GM19238 (cell line): ENCODE data around the gene INSRR.

ENCODE experiments used
- DNase-seq: peaks from one replicate; pipeline ENCODE4 v3.0.0; 2011; ENCODE audit warnings: low spot score; ENCODE audit not compliant: insufficient read length

Gene INSRR

GRCh38 chr1:156852418-156852874, 6.5 kb downstream of the INSRR start:
- DNase-seq, result no peak

DNA sequence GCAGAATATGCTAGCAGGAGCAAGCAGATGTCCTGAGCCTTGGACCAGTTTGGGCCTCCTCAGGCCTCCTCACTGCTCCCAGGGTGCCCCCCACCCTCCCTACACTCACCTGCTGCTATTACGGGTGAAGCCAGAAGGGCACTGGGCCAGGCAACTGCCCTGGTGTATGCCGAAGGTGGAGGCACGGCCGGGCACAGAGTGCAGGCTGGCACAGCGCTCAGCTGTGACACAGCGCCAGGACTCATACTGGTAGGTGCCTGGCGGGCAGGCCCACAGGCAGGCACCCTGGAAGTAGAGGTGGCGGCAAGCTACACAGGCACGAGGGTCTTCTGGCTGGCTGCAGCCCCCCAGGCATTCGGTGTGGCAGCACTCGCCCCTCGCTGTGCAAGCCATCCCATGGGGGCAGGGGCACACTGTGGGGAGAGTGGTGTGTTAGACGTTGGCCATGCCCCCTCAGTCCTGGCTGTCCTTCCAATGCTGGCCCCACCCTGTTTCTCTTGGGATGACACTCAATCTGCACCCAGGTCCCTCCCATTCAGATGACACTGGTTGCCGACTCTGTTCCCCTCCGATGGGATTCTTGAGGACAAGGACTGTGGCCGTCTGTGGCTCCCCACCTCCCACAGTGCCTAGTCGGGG, 7.0 kb downstream of the INSRR start:
- DNase-seq, result no peak

- DNase-seq, result no peak
Observed at GRCh38 chr1:156849151-156849496, 9.8 kb downstream of the INSRR start.

DNA sequence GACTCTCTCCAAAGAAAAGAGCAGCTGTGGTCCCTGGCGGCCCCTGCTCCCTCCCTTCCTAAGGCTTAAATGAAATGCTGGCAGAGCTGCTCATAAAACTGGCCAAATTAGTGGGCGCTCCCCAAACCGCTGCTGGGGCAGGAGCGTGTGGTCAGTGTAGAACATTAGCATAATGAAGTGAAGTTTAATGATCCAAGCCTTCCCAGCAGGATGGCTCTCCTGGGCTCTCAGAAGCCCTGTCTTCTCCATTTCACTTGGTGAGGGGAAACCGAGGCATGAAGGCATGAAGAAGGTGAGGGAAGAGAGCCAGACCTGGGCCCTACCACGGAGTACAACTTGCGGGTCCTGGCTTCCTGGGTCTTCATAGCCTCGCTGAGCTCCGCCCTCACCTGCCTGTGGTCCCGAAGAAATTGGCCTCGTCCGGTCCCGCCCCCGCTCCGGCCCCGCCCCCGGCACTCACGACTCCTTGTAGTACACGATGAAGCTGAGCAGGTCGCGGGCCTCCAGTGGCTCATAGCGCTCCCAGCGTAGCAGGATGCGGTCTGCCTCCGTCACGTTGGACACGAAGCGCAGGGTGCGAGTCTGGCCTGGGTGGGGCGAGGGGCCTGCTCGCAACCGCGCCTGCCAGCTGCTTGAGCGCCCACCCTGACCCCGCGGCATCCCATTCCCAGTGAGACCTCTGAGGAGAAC, 10.3 kb downstream of the INSRR start:
- DNase-seq, result no peak

GRCh38 chr1:156847591-156848460, 11.1 kb downstream of the INSRR start:
- no peak for DNase-seq

GRCh38 chr1:156846643-156847042, 12.3 kb downstream of the INSRR start:
- no peak for DNase-seq

DNA sequence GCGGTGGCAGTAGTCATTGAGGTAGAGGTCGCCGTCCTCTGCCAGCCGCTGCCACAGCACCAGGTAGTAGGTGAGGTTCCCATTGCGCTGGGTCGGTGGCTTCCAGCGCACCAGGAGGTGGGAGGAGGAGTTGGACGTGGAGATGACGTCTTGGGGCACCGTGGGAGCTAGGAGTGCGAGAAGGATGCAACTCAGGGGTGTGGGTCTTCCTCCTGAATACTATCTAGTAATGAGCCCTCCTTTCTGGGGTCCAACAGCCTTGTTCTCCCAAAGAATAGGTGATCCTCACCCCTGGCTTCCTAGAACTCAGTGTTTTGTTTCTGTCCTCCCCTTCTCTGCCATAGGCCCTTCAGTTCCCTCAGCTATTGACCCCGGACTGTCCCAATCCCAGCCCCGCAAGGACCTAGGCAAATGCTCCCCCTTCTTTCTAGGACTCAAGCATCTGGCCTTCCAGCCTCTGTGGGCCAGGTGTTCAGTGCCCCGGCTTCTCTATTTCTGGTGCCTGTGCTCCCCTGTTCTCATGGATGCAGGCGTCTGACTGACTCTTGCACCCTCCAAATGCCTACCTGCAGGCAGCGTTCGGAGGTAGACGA, 12.9 kb downstream of the INSRR start:
- no peak for DNase-seq

GRCh38 chr1:156845055-156845952, 13.6 kb downstream of the INSRR start:
- DNase-seq, result no peak

GRCh38 chr1:156844638-156845037, 14.3 kb downstream of the INSRR start:
- DNase-seq, result no peak

DNA sequence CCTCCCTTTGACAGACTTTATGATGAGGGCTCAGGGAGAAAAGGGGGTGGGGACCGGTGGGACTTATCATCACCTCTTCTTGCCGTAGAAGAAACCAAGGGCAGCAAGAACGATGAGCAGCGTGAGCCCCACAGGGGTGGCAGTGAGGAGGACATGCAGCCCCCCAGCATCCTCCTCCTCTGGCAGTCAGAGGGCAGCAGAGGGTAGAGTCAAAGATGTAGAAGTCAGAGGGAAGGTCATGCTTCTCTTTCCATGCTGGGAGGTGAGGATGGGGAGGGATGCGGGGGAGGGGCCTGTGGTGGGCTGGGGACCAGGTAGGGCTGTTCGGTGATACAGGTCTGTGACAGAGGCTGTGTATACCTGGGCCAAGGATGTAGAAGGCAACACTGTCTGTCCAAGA, 14.8 kb downstream of the INSRR start:
- no peak for DNase-seq

DNA sequence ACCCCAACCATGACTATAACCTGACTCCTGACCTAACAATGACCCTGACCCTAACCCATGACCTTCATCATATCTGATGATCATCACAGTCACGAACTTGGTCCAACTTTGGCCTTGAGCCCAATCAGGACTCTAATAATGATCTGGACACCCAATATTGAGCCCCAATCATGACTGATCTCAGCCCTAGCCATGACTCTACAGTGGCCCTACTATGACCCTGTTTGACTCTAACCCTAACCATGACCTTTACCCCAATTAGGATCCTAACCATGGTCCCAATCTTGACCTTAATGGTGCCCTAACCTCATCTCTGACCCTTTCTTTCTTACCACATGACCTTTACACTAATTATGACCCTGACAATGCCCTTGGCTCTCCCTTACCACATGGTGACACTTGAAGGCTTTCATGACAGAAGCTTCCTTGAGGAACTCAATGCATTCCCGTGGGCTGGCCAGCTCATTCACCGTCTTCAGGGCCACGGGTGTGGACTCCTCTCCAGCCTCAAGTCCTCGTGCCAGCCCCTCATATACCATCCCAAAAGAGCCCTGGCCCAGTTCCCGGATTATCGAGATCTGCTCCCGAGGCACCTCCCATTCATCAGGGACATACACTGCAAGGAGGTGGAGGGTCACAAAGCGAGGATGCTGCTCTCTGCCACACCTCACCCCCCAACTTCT, 16.2 kb downstream of the INSRR start:
- no peak for DNase-seq

DNA sequence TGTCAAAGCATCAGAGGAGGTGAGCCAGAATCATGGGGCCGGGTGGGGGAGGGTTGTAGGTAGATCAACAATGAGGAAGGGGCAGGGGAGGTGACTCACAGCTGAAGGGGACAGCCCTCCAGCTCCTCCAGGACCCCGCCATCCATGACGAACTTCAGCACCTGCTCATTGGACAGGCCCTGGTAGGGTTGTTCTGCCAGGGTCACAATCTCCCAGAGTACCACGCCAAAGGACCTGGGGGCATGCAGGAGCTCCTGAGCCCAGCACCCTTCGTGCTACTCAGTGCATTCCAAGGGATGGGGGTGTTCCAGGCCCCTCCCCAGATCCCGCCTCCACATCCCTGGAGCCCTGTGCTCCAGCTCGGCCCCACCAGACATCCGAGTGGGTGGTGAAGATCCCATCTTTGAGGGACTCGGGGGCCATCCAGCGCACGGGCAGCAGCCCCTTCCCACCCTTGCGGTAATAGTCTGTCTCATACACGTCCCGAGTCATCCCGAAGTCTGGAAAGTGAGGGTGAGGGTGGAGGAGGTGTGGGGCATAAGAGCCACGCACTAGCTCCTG, 17.5 kb downstream of the INSRR start:
- no peak for DNase-seq

GRCh38 chr1:156840898-156841279, 18.0 kb downstream of the INSRR start:
- DNase-seq, result no peak

GRCh38 chr1:156840186-156840897, 18.6 kb downstream of the INSRR start:
- no peak for DNase-seq

DNA sequence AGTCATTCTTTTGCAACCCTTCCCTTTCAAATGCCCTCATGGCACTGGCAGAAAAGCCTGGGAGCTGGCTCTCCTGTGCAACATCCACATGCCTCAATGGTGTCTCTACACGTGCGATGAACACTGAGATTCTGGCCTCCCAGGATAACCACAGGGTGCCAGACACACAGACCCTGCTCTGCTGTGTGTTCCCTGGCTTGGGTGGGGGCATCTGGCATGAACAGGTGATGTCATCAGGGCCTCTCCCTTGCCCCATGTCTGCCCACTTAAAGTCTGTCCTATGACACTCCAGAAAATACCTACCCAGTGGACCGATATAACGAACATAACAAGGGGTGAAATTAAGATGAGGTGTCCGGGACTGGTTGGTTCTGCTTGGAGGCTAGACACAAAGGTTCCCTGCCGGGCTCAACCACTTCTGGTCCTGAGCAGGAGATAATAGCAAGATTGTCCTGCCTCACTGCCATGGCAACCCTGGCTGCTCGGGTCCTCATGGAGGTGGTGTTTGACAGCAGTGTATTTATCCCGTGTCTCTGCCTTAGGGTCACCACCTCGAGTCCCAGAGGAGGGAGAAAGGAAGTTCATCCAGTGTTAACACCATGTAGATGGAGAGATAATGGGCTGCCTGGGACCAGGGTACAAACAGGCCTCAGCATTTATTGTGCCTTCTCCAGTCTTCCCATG, 19.3 kb downstream of the INSRR start:
- DNase-seq, result no peak

DNA sequence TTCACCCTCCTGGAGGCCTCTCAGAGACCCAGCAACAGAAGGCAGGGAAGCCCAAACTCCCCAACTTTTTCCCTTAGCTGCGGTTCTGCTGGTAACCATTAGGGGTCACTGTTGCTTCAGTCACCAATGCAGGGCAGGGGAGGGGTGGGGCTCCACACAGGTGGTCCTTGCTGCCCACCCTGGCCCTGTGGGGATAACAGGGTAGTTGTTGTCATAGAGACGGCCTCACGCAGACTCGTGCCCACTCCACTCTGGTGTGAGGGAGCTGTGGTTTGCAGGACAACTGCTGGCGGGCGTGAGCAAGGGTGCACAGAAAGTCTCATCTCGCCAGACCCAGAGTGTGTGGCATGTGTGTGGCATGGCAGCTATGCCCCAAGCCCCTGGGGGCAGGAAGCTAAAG, 19.9 kb downstream of the INSRR start:
- peak; percentile 60 for DNase-seq

DNA sequence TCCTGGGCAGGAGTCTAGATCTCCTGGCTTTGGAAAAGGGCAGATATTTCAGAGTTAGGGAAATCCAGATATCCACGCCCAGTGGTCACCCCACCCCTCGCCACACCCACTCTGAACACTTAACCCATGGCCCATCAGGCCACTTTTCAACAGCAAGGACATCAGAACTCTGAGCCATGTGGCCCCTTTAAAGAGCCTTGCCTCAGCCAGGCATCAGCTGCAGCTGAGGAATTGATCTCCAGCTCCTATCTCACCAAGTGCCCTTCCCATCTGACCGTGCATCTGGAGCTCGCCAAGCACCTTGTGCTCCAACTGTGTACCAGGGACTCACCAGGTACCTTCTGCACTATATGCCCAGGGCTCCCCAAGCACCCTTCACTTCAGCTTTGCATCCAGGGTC, 22.0 kb downstream of the INSRR start:
- DNase-seq, result no peak

- peak; percentile 36 for DNase-seq
Observed at GRCh38 chr1:156836041-156836654, 22.8 kb downstream of the INSRR start.
